ENCODE results near the gene CD300LF. TPM values are rescaled to one million over a fixed set of nuclear protein-coding genes. Genes with fewer than 3 reads are reported as not detected.

Gene CD300LF
- not detected in 5 replicates for total RNA-seq (2022; extraction: Qiagen RNA extraction)

GRCh38 chr17:74712756-74713155 is at the start of gene CD300LF:
Gene CD300LF, minus strand, starts transcription at chr17:74712923. Its CDS starts 57 bp downstream, at chr17:74712866.

GRCh38 chr17:74748529-74749278 is 36.0 kb upstream of the CD300LF start, which contains the start of gene NHERF1:
Gene NHERF1, plus strand, starts transcription at chr17:74748628. Its CDS starts 219 bp downstream, at chr17:74748847.

GRCh38 chr17:74736513-74737298 is 24.0 kb upstream of the CD300LF start, which contains the start of gene RAB37:
Gene RAB37, plus strand, starts transcription at chr17:74737256. Its CDS starts 17 bp downstream, at chr17:74737273.

Other genes starting within 250 kb of the CD300LF start
- gene CD300A, start 246.3 kb downstream of the CD300LF start, total RNA-seq (2022; extraction: Qiagen RNA extraction): 0.06 TPM in 1 of 5 replicates, not detected in the others
- gene CD300LB, start 181.4 kb downstream of the CD300LF start, total RNA-seq (2022; extraction: Qiagen RNA extraction): 0.05 to 0.14 TPM (median 0.05 TPM) in 4 of 5 replicates, not detected in the other
- gene CD300C, start 166.8 kb downstream of the CD300LF start, total RNA-seq (2022; extraction: Qiagen RNA extraction): 0.31 to 0.51 TPM (median 0.41 TPM) in 5 replicates
- 0.12 to 0.72 TPM (median 0.43 TPM) in 4 of 5 replicates, not detected in the other for gene CD300H, start 145.4 kb downstream of the CD300LF start, total RNA-seq (2022; extraction: Qiagen RNA extraction)
- not detected in 5 replicates for gene CD300LD, start 120.6 kb downstream of the CD300LF start, total RNA-seq (2022; extraction: Qiagen RNA extraction)
- not detected in 5 replicates for gene CD300E, start 89.2 kb downstream of the CD300LF start, total RNA-seq (2022; extraction: Qiagen RNA extraction)
- gene RAB37, start 24.3 kb upstream of the CD300LF start, total RNA-seq (2022; extraction: Qiagen RNA extraction): 0.87 to 1.4 TPM (median 1.2 TPM) in 5 replicates
- 35.6 to 44.7 TPM (median 41.4 TPM) in 5 replicates for gene NHERF1, start 35.7 kb upstream of the CD300LF start, total RNA-seq (2022; extraction: Qiagen RNA extraction)
- 48.3 to 56.2 TPM (median 54.1 TPM) in 5 replicates for gene NAT9, start 63.4 kb upstream of the CD300LF start, total RNA-seq (2022; extraction: Qiagen RNA extraction)
- gene GRIN2C, start 147.0 kb upstream of the CD300LF start, total RNA-seq (2022; extraction: Qiagen RNA extraction): 0.11 to 0.43 TPM (median 0.23 TPM) in 5 replicates
- gene FDXR, start 160.1 kb upstream of the CD300LF start, total RNA-seq (2022; extraction: Qiagen RNA extraction): 51.5 to 73.4 TPM (median 61.4 TPM) in 5 replicates
- gene FADS6, start 180.7 kb upstream of the CD300LF start, total RNA-seq (2022; extraction: Qiagen RNA extraction): not detected in 5 replicates
- 0.06 to 0.13 TPM (median 0.11 TPM) in 5 replicates for gene USH1G, start 210.3 kb upstream of the CD300LF start, total RNA-seq (2022; extraction: Qiagen RNA extraction)
- gene OTOP2, start 211.3 kb upstream of the CD300LF start, total RNA-seq (2022; extraction: Qiagen RNA extraction): 0.05 to 0.06 TPM in 2 of 5 replicates, not detected in the others
- not detected in 5 replicates for gene OTOP3, start 223.0 kb upstream of the CD300LF start, total RNA-seq (2022; extraction: Qiagen RNA extraction)